Measurements from ENCODE around the gene ANKRD30A.

GRCh38 chr10:37381271-37381670 lies 255.9 kb downstream of the ANKRD30A start:
- no peak for TF ChIP-seq CTCF (IDR thresholded peaks at IDR 0.05; ENCODE audit: borderline replicate concordance, extremely low read depth, low read length, poor library complexity, severe bottlenecking)
- TF ChIP-seq EZH2 (IDR thresholded peaks at IDR 0.05; ENCODE audit: borderline replicate concordance, low read depth, low read length, severe bottlenecking) = no peak

All from DND-41 (cell line).